GM15510 (cell line): Measurements from ENCODE around the gene MS4A18.

Experiments
- POLR2A ChIP-seq: IDR thresholded peaks from 3 replicates; pipeline ENCODE4 v1.6.1; 2011; ENCODE audit warnings: borderline replicate concordance; ENCODE audit not compliant: insufficient read length; ENCODE audit errors: extremely low read depth

Gene MS4A18

GRCh38 chr11:60772666-60773065 is 48.1 kb downstream of the MS4A18 start:
- no peak for TF ChIP-seq POLR2A

DNA sequence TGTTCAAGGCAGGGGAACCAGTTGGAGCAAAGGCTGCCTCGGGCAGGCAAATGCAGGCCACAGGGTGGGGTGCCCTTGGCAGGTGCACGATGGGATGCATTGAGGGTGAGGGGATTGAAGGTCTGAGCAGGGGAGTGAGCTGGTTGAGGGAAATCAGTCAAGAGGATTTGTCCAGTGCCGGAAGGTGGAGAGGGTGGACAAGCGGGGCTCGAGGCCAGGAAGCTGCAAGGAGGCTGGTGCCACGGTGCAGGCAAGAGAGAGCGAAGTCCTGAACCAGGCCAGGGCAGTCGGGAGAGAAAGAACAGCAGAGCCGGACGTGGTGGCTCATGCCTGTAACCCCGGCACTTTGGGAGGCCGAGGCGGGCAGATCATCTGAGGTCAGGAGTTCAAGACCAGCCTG is 50.2 kb downstream of the MS4A18 start:
- no peak for TF ChIP-seq POLR2A

GRCh38 chr11:60775420-60775961 is 51.0 kb downstream of the MS4A18 start:
- TF ChIP-seq POLR2A = no peak

GRCh38 chr11:60776167-60776566 is 51.6 kb downstream of the MS4A18 start:
- no peak for TF ChIP-seq POLR2A

DNA sequence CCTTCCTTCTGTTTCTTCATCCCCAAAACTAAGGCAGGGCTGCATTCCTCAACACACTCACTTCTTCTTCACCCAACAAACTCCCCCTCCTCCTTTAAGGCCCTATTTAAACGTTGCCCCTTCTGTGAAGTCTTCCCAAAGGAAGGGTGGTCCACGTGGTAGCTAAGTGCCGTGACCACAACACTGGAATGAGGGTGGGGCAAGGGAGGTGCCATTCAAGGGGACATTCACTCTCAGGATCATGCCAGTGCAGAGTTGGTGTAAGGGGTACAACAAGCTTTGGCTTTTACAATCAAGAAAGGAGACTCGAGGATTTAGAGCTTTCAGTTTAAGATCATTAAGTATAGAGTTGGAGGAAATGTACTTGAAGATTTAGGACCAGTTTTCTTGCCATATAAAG is 52.6 kb downstream of the MS4A18 start:
- no peak for TF ChIP-seq POLR2A

- TF ChIP-seq POLR2A = no peak
Measured at GRCh38 chr11:60777572-60777971, 53.1 kb downstream of the MS4A18 start.

DNA sequence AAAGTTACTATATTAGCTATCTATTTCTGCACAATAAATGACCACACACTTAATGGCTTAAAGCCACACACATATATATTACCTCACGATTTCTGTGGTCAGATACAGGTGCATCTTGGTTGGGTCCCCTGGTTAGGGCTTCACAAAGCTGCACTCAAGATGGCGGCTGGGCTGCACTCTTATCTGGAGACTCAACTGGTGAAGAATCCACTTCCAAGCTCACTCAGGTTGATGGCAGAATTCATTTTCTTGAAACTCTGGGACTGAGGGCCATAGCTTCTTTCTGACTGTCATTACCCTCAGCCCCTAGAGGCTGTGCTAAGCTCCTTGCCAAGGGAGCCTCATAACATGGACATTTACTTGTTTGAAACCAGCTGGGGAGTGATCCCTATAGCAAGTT is 55.5 kb downstream of the MS4A18 start:
- TF ChIP-seq POLR2A = no peak

- no peak for TF ChIP-seq POLR2A
Measured at GRCh38 chr11:60780774-60781173, 56.3 kb downstream of the MS4A18 start.

DNA sequence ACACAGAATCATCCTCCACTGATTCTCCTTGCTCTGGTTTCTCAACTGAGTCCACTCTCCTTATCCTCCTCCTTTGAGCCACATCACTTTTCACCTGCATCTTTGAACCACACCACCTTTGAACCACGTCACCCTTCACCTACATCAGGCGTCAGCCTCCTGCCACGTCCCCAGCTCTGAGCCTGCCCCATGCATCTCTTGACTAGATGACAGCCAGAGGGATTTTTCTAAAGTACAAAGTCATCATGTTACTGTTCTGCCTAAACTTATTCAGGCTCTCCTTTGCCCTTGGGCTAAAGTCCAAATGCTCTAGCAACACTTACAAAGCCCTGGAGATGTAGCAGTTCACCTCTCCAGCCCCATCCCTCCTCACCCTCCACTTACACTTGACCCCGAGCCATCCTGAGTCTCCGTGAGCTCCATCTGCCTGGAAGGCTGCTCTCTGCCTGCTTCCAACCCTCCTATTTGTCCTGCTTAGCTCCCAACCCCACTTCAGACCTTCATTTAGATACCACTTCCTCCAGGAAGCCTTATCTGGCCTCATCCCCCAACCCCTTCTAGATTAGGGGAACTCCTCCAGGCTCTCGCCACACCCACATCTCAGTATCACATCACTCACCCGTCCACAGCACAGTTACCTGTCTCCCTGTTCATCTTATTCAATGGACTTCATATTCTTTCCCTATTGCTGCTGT is 56.9 kb downstream of the MS4A18 start:
- no peak for TF ChIP-seq POLR2A

DNA sequence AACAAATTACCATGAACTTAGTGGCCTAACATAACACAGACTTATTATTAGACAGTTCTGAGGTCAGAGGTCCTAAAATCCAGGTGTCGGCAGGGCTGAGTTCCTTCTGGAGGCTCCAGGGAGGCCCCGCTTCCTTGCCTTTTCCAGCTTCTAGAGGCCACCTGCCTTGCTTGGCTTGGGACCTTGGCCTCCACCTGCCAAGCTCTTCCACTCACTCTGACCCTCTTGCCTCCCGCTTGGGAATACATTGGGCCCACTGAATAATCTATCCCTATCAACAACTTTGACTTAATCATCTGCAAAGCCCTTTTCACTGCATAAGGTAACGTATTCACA is 57.4 kb downstream of the MS4A18 start:
- no peak for TF ChIP-seq POLR2A

GRCh38 chr11:60782393-60783140 is 58.0 kb downstream of the MS4A18 start:
- no peak for TF ChIP-seq POLR2A

DNA sequence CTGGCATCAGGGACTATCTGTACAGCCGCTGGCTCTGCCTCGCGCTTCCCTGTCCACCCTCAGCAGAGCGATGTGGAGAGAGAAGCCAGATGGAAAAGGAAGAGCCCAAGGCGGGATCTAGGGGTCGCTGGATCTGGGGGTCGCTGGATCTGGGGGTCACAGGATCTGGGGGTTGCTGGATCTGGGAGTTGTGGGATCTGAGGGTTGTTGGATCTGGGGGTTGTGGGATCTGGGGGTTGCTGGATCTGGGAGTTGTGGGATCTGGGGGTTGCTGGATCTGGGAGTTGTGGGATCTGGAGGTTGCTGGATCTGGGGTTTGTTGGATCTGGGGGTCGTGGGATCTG is 58.6 kb downstream of the MS4A18 start:
- TF ChIP-seq POLR2A = no peak

- no peak for TF ChIP-seq POLR2A
Measured at GRCh38 chr11:60783911-60784310, 59.4 kb downstream of the MS4A18 start.

DNA sequence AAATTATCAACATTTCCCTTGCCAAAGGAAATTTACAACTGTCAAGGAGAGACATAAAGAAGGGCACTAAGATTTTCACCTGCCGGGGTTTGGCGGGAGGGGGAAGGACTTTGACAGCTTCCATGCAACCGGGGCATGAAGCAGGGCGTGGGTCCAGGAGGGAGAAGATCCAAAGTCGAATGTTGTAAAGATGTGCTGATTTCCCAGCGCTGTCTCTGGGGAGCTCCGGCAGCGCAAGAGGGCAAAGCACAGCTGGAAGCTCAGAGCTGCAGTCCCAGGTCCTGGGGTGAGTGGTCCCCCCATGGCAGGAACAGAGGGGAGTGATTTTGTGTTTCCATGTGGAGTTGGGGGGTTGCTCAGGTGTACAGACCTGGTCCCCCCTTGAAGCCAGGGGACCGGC is 60.6 kb downstream of the MS4A18 start, which contains the start of gene MS4A10:
Gene MS4A10 (plus strand): TSS at position 198 of the 400 bp plus-strand sequence. CDS start 5,003 bp downstream, outside the sequence.
- TF ChIP-seq POLR2A = no peak

- no peak for TF ChIP-seq POLR2A
Measured at GRCh38 chr11:60785806-60786361, 61.4 kb downstream of the MS4A18 start.
